ENCODE data around the gene ORC4.
"Not testable (repeated sequence)": the region's sequence is repeated elsewhere in the genome, so short reads cannot be mapped to it uniquely, and the experiment has no call there.

Gene ORC4

DNA sequence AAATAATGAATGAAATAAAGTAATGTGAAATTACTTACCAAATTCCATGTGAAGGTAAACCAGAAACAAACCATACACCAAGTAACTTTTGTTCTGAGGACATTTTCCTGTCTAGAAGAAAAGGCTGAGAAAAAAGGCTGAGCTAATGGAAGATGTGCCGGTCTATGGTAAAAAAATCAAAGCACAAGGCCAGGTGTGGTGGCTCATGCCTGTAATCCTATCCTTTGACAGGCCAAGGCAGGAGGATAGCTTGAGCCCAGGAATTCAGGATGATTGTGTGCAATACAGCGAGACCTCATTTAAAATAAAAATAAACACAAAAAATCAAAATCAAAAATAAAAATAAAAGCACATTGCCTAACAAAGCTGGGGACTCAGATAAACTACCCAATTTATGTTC lies 6.7 kb downstream of the ORC4 start:
- FAIRE-seq = no peak

DNA sequence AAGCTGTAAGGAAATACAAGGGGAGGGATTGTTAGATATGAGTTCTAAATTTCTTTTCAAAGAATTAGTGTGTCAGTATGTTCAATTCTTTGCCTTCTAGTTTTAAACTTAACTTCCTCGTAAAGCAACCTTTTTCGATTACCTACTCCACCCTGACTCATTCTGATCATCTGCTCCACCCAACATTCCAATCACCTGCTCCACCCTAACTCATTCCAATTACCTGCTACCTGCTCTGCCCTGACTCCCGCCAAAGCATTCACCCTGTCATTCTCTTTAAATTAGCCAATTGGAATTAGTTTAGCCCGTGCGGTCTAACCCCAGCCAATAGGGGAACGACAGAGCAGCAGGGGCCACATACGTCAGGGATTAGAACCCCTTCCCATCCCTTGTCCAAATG lies 12.1 kb downstream of the ORC4 start:
- FAIRE-seq = not testable (repeated sequence)

DNA sequence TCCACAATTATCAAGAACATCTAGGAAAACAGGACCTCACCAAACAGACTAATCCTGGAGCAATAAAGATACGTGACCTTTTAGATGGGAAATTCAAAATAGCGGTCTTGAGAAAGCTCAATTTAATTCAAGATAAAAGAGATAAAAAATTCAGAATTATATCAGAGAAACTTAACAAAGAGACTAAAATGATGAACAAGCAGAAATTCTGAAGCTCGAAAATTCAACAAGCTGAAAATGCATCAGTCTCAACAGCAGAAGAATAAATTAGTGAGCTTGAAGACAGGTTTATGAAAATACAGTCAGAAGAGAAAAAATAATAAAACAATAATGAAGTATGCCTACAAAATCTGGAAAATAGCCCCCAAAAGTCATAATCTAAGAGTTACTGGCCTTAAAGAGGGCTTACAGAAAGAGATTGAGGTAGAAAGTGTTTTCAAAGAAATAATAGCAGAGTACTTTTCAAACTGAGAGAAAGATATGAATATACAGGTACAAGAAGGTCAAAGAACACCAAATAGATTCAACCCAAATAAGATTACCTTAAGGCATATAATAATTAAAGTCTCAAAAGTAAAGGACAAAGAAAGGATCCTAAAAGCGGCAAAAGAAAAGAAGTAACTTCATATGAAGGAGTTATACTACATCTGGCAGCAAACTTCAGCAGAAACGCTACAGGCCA lies 13.2 kb downstream of the ORC4 start:
- no peak for FAIRE-seq

DNA sequence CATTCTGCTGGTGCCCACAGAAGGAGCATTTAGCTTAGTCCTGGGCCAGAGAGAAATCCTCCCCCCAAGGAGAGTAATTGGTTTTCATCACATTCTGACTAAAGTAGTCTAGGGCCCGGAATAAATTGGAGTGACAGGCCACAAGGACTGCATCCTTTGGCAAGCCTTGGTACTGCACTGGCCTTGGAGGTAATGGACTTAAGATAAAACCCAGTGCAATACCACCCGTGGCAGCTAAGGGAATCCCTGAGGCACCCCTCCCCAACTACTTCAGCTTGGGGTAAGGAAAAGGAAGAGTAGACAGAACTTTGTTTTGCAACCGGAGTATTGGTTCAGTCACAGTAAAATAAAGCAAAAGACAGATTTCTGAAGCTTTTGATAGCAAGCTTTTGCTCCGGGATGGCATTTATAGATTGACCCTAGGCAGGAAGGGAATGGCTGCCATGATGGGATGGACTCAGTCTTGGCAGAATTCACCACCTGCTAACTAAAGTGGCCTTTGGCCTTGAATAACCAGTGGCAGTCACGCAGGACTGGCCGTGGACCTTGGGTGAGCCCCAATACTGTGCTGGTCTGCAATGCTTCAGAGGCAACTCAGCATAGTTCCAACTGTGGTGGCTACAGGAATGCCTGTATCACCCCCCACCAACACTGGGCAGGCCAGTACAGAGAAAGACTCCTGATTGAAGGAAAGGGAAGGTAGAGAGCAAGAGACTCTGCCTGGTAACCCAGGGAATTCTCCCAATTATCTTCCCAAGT lies 14.1 kb downstream of the ORC4 start:
- no peak for FAIRE-seq

DNA sequence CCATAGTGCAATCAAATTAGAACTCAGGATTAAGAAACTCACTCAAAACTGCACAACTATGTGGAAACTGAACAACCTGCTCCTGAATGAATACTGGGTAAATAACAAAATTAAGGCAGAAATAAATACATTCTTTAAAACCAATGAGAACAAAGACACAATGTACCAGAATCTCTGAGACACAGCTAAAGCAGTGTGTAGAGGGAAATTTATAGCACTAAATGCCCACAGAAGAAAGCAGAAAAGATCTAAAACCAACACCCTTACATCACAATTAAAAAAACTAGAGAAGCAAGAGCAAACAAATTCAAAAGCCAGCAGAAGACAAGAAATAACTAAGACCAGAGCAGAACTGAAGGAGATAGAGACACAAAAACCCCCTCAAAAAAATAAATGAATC lies 18.1 kb downstream of the ORC4 start:
- FAIRE-seq = not testable (repeated sequence)

DNA sequence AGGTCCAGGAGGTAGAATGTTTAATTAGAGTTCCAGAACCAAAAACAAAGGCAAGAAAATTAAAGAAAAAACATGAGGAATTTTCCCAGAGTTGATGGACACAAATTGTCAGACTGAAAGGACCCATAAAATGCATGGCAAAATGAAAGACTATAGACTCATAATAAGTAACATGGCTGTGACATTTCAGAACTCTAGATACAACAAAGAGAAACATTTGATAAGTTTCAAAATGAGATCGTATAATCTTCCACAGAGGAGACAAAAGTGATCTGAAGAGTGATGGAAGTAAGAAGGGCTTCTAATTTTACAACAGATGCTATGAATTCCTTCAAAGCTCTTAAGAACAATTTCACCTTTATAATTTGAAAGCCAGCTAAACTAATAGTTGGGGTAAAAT lies 20.4 kb downstream of the ORC4 start:
- FAIRE-seq = no peak

DNA sequence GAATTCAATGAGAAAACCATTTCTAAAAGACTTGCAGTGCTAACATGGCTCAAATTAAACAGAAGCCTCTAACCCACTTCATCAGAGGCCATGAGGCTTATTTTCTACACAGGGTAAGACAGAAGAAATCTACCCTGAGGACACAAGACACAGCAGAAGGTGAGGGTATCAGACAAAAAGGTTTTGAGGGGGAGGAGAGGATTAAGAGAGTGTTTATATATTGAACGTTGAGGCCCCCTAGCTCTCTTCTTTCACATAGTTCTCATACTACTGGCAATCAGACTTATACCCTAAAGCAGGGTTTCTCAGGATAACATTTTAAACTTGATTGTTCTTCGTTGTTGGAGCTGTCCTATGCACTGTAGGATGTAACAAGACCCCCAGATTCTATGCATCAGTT lies 21.4 kb downstream of the ORC4 start:
- no peak for FAIRE-seq

DNA sequence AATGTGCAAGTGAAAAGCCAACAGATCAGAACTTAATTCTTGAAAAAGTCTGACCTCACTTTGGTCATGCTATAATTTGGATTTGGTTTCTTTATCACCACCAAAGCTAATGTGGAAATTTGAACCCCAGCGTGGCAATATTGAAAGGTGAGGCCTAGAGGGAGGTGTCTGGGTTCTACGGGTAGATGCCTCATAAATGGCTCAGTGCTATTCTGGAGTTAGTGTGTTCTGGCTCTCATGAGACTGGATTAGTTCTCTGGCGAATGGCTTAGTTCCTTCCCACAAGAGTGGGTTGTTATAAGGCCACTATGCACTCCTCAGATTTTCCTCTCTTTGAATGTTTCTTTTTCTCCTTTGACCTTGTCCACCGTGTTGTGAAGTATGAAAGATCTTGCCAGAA lies 22.3 kb downstream of the ORC4 start:
- no peak for FAIRE-seq

DNA sequence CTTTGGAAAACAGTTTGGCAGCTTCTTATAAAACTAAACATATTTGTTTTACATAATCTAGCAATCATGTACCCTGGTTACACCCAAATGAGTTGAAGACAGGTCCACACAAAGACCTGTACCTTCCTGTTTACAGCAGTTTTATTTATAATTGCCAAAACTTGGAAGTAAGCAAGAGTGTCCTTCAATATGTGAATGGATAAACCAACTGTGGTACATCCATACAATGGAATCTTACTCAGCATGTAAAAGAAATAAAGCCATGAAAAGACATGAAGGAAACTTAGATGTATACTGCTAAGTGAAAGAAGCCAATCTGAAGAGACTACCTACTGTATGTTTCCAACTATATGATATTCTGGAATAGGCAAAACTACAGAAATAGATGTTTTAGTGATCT lies 23.7 kb downstream of the ORC4 start:
- no peak for FAIRE-seq

DNA sequence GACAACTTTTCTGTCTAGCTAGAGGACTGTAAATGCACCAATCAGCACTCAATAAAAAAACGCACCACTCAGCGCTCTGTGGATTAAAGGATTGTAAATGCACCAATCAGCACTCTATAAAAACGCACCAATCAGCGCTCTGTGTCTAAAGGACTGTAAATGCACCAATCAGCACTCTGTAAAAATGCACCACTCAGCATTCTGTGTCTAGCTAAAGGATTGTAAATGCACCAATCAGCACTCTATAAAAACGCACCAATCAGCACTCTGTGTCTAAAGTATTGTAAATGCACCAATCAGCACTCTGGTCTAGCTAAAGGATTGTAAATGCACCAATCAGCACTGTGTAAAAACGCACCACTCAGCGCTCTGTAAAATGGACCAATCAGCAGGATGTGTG lies 25.6 kb downstream of the ORC4 start:
- FAIRE-seq = not testable (repeated sequence)

DNA sequence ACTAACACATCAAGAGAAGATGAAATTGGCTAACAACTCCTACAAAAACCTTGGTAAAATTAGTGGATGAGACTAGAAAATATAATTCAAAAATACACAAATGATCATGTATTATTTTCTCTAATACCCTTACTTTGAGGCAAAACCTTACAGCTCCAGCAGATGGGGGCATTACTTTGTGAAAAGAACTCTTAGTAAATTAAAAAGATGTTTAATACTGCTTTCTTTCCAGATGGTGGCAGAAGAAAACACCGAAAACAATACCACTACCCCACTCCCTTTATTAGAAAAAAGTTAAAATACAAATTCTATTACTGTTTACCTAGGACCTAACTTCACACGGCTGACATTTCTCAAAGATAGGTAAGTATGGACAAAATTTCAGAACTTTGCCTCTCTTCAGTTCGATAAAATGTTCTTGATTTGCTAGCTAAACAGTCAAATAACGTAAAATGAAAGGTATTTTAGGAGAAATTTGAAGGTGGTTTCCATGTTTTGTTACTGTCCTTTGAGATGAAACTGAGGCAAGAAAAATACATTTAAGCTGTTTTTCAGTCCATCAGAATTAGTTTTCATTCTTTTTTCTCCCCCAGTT lies 30.6 kb downstream of the ORC4 start:
- FAIRE-seq = peak; percentile 96

DNA sequence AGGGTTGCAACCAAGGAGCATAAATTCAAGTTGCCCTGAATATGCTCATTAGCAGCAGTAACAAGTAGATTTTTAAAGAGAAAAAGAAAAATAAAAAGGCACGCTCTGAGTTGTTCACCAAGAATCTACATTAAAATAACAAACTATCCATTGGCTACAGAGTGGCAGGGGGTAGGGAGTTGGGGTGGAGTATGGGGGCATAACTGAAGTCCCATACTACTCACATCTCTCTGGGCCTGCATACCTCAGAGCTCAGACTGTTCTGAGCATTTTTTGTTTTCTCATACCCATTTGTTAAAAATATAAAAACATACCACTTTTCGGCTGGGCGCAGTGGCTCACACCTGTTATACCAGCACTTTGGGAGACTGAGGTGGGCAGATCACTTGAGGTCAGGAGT lies 31.4 kb downstream of the ORC4 start:
- no peak for FAIRE-seq

DNA sequence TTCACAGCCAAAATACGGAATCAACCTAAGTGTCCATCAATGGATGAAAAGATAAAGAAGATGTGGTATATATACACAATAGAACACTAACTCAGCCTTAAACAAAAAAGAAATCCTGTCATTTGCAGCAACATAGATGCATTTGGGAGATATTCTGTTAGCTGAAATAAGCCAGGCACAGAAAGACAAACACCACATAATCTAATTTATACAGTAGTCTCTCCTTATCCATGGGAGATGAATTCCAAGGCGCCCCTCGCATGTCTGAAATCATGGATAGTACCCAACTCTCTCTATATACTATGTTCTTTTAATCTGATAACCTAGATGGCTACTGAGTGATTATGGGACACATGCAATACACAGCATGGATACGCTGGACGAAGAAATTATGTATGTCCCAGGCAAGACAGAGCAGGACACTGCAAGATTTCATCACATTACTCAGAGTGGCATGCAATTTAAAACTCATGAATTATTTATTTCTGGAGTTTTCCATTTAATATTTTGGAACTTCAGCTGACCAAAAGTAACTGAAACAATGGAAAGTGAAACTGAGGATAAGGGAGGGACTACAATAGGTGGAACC lies 39.5 kb downstream of the ORC4 start:
- FAIRE-seq = no peak

DNA sequence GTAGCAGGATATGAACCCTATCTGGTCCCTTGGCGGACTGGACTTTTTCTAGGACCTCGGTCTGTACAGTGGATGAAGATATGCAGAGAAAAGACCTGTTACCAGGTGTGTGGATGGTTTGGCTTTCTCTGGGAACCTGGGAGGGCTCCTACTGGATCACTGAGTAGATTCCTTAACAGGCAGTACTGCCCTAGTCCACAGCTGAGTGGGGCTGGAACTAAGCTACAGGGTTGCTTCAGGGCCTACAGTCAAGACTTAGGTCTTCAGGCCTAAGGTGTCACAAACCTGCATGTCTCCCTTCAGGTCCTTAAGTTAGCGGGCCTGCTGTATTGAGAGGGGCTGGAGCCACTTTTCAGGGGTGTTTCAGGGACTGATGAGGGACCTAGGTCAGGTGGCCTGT lies 42.9 kb downstream of the ORC4 start:
- FAIRE-seq = no peak

DNA sequence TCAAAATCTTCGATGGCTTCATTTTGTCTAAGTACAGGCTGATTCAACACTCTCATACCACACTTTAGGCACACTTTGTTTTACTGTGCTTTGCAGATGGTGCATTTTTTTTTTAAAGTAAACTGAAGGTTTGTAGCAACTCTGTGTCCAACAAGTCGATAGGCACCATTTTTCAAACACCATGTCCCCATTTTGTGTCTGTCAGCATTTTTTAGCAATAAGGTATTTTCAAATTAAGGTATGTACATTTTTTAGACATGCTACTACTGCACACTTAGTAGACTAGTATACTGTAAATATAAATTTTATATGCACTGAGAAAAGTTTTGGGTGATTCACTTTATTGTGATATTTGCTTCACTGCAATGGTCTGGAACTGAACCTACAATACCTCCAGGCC lies 44.4 kb downstream of the ORC4 start:
- FAIRE-seq = no peak

DNA sequence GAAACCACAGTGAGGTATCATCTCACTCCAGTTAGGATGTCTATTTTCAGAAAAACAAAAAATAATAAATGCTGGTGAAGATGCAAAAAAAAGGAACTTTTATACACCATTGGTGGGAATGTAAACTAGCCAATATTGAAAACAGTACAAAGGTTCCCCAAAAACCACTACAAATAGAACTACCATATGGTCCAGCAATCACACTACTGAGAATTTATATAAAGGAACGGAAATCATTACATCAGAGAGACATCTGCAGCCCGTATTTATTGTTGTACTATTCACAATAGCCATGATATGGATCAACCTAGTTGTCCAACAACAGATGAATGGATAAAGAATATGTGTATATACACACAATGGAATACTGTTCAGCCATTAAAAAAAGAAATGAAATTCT lies 52.0 kb downstream of the ORC4 start:
- no peak for FAIRE-seq

DNA sequence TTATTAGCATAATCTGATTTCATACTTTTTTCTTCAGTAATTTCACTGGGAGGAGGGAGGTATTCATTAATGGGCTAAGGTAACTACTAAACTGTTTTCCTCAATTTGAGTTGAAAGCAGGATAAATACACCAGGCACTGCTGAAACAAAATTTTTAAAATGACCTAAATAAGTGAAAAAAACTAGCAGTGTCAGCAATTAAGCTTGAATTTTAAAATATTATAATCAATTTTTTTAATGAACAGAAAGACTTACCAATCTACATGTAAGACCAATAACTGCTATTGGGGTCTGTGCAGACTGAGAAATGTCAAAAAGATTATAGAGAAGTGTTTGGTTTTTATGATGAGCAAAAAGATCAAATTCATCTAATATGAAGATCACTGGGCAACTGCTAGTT lies 68.4 kb downstream of the ORC4 start:
- FAIRE-seq = peak; percentile 58

DNA sequence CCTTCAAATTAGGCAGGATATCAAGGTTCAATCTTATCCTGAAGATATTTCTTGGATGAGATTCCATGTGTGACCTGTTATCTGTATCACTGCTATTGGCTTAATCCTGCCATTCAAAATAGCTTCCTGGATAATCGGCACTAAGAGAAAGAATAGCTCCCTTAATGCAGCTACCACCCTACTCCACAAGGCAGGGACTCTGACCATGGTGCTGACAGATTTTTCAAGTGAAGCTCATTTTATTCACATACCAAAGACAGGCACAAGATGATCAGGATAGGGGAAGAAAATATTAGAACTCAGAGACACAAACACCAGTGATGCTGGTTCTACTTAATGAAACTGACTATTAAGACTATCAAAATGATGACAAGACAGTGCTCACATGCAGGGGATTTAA lies 74.9 kb downstream of the ORC4 start:
- FAIRE-seq = no peak

DNA sequence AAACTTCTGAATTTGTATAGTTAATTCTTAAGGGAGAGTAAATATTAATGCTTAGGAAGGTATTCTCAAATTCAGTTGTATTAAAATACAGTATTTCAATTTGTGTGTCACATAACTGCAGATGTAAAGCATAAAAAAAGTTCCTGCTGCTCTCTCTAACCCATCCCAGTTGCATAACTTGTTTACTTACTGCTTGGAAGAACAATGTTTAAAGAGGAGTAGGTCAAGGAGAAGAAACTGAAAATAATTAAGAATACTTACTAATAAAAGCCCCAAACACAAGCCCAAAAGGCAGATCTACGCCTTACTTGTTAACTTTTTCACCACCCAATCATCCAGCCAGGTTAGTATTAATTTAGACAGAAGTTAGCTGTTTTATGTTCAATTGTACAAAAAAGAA lies 81.2 kb downstream of the ORC4 start:
- FAIRE-seq = no peak

DNA sequence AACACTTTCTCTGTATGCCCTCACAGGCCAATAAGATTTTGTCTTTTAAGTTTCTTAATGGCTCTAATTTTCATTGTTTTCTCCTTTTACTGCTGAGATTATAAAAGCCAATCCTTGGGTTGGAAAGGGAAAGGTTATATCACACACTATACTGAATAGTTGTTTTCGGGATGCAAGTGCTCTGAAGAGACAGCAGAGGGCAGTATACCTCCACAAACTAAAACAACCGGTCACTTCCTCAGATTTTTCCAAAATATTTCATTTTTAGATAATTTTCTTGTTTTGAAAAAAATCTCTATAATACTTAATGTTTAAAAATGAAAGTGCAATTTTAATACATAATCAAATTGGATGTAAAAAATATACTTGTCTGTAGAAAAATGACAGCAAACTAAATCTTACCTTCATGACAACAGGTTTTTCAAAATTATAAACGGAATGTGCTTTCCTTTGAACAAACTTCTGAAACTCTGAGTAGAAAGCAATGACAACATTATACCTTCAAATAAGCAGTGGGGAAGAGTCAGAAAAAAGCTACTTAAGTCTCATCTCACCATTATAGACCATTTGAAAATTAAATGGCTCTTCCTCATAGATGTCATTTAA lies 82.7 kb downstream of the ORC4 start:
- FAIRE-seq = peak; percentile 97

DNA sequence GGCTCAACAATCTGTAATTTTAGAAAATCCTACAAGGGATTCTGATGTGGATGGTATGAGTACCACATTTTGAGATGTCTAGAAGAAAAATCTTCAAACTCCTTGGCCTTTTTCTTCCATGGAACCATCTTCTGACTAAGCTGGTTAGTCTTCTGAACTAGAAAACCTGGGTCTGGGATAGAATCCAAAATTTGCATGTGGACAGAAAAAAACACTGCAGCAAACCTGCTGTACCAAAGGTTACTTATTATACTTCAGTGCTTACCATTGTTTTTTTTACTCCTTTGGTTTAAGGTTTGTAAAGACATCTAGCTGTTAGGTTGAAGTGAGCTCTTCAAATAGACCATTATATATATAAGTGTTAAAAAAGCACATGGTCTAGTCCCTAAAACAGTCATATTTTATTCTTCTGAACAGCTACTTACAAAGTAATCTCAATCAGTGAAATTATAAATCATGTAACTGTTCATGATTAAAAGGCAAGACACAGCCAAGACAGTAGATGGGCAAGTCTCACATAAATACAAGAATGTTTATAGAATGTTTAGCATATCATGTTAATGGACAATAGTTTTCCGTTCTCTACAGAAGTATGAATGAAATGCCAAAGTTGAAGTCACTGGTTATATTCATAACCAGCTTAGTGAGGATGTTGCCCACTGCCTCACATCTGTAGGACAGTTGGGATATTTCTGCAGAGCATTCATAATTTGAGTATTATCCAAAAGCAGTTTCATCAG lies 85.5 kb downstream of the ORC4 start:
- FAIRE-seq = no peak

DNA sequence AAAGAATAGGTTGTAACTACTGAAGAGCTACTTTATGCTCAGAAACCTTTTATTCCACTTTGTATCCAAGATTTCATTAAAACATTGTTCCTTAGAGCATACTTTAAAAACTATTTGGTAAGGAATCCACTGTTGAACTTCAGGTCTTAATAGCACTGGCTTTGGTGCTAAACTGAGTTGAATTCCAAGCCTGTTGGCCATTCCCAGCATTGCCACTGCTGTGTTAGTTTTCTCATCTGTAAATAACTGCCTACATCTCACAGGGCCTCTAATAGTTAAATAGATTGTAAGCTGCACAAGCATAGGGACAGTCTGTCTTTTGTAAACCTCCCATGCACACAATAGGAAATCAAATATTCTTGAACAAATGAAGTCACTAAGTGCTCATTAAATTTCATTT lies 86.6 kb downstream of the ORC4 start:
- FAIRE-seq = no peak

DNA sequence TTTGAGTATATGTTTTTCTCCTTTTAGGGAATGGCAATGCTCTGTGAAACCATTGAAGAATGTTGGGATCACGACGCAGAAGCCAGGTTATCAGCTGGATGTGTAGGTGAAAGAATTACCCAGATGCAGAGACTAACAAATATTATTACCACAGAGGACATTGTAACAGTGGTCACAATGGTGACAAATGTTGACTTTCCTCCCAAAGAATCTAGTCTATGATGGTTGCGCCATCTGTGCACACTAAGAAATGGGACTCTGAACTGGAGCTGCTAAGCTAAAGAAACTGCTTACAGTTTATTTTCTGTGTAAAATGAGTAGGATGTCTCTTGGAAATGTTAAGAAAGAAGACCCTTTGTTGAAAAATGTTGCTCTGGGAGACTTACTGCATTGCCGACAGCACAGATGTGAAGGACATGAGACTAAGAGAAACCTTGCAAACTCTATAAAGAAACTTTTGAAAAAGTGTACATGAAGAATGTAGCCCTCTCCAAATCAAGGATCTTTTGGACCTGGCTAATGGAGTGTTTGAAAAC lies 93.4 kb downstream of the ORC4 start:
- no peak for FAIRE-seq

Measured in islet of Langerhans (tissue), 1 donor.